H1 (cell line): Measurements from ENCODE around the gene RFFL. TPM values are rescaled to one million over a fixed set of nuclear protein-coding genes. Genes with fewer than 3 reads are reported as not detected.

Experiments used
- CTCF ChIA-PET: fragments of 300-600 bp; sonication (Branson Sonifier 250); formaldehyde crosslinking; loops from one replicate; lab custom pipeline; 2021; ENCODE audit not compliant: partially characterized antibody; lab: Charles Lee
- POLR2A ChIA-PET: fragments of 300-600 bp; sonication (Branson Sonifier 250); formaldehyde crosslinking; loops from one replicate; lab custom pipeline; 2021; ENCODE audit warnings: inconsistent platforms; ENCODE audit not compliant: partially characterized antibody; lab: Charles Lee
- DNase-seq, 2 experiments: peaks; one replicate each; pipeline versions ENCODE4 v3.0.0 to v3.0.0-alpha.2; 2010 to 2022; ENCODE audit warnings: low spot score in 2 of 2, low read depth in 1 of 2, mixed read lengths in 1 of 2
- FAIRE-seq: peaks from 2 replicates; lab custom pipeline; 2011; peaks lifted over from hg19 to GRCh38; lab: Jason Lieb, UNC
- H2AFZ ChIP-seq: 2 replicates; pipeline ENCODE4 v1.8.1; 2012; ENCODE audit warnings: low read length, inconsistent platforms
- H2AK5ac ChIP-seq: 2 replicates; pipeline ENCODE4 v1.6.1; 2013; ENCODE audit warnings: low read depth, low read length
- H2BK120ac ChIP-seq: replicated peaks from 2 replicates; pipeline ENCODE3; 2013; ENCODE audit warnings: low read depth, low read length, inconsistent platforms
- H2BK12ac ChIP-seq: 2 replicates; pipeline ENCODE4 v1.6.1; 2013; ENCODE audit warnings: low read depth, low read length
- H2BK15ac ChIP-seq: 2 replicates; pipeline ENCODE4 v1.6.1; 2013; ENCODE audit warnings: low read length
- H2BK20ac ChIP-seq: 2 replicates; pipeline ENCODE4 v1.6.1; 2013; ENCODE audit warnings: low read length
- H2BK5ac ChIP-seq: 2 replicates; pipeline ENCODE4 v1.6.1; 2013; ENCODE audit warnings: low read depth, low read length
- H3K14ac ChIP-seq: 2 replicates; pipeline ENCODE4 v1.6.1; 2013; ENCODE audit warnings: inconsistent platforms; ENCODE audit not compliant: insufficient read length
- H3K18ac ChIP-seq: 2 replicates; pipeline ENCODE4 v1.6.1; 2013; ENCODE audit warnings: low read length; ENCODE audit errors: extremely low read depth
- H3K23ac ChIP-seq: 2 replicates; pipeline ENCODE4 v1.6.1; 2013; ENCODE audit warnings: inconsistent platforms; ENCODE audit not compliant: insufficient read length
- H3K23me2 ChIP-seq: 2 replicates; pipeline ENCODE4 v1.6.1; 2013; ENCODE audit warnings: low read depth, low read length
- H3K27ac ChIP-seq: 2 replicates; pipeline ENCODE4 v1.6.1; 2011; ENCODE audit warnings: low read depth, low read length, inconsistent platforms
- H3K27me3 ChIP-seq, 4 experiments: replicated peaks in 1 of 4; 1 replicate in 1 of 4; 2 replicates in 3 of 4; pipeline versions ENCODE4 v1.6.1 to v1.8.1; 2011 to 2013; ENCODE audit warnings: low read length in 3 of 4, mild to moderate bottlenecking in 3 of 4, inconsistent platforms in 2 of 4, mixed read lengths in 2 of 4, moderate library complexity in 1 of 4; ENCODE audit not compliant: control insufficient read depth in 3 of 4, insufficient read depth in 3 of 4; ENCODE audit errors: extremely low read depth in 1 of 4
- H3K36me3 ChIP-seq, 4 experiments: 2 replicates each; pipeline versions ENCODE4 v1.6.1 to v1.8.1; 2011 to 2013; ENCODE audit warnings: mild to moderate bottlenecking in 4 of 4, low read length in 3 of 4, moderate library complexity in 2 of 4, control low read depth in 1 of 4, inconsistent platforms in 1 of 4; ENCODE audit not compliant: insufficient read depth in 4 of 4, control insufficient read depth in 2 of 4
- H3K4ac ChIP-seq: replicated peaks from 2 replicates; pipeline ENCODE3; 2013; ENCODE audit warnings: low read length, low read depth, mixed read lengths, inconsistent platforms; ENCODE audit not compliant: insufficient read length
- H3K4me1 ChIP-seq, 4 experiments: replicated peaks in 1 of 4; 1 replicate in 1 of 4; 2 replicates in 3 of 4; pipeline versions ENCODE4 v1.6.1 to v1.8.1; 2011 to 2013; ENCODE audit warnings: low read length in 3 of 4, inconsistent platforms in 2 of 4, mixed read lengths in 1 of 4; ENCODE audit not compliant: insufficient read depth in 4 of 4, control insufficient read depth in 3 of 4
- H3K4me2 ChIP-seq, 2 experiments: 2 replicates each; pipeline versions ENCODE4 v1.6.1 to v1.8.1; 2011 to 2013; ENCODE audit warnings: low read depth in 2 of 2, low read length in 2 of 2, control low read depth in 1 of 2, inconsistent platforms in 1 of 2, mild to moderate bottlenecking in 1 of 2; ENCODE audit not compliant: insufficient read depth in 1 of 2
- H3K4me3 ChIP-seq, 4 experiments: fragments of 200-600, 300-600 bp in 1 of 4; sonication (generic), shearing (Covaris generic), sonication (Bioruptor Twin) in 1 of 4; 2 replicates each; pipeline versions ENCODE4 v1.5.1 to v1.8.1; 2011 to 2016; ENCODE audit warnings: low read length in 4 of 4, low read depth in 3 of 4, control low read depth in 2 of 4, inconsistent platforms in 2 of 4, mild to moderate bottlenecking in 2 of 4, mixed read lengths in 1 of 4, moderate library complexity in 1 of 4; ENCODE audit not compliant: insufficient read depth in 2 of 4; ENCODE audit errors: extremely low read depth in 1 of 4
- H3K56ac ChIP-seq: replicated peaks from 2 replicates; pipeline ENCODE3; 2013; ENCODE audit warnings: low read depth, mild to moderate bottlenecking, mixed read lengths, low read length, inconsistent platforms; ENCODE audit not compliant: insufficient read length
- H3K79me1 ChIP-seq: 2 replicates; pipeline ENCODE4 v1.6.1; 2013; ENCODE audit warnings: low read depth, low read length, control low read depth
- H3K79me2 ChIP-seq, 2 experiments: 2 replicates each; pipeline versions ENCODE4 v1.6.1 to v1.8.1; 2012 to 2013; ENCODE audit warnings: low read length in 2 of 2, mild to moderate bottlenecking in 2 of 2, inconsistent platforms in 1 of 2; ENCODE audit not compliant: insufficient read depth in 2 of 2, control insufficient read depth in 1 of 2
- H3K9ac ChIP-seq, 4 experiments: replicated peaks in 1 of 4; 1 replicate in 1 of 4; 2 replicates in 3 of 4; pipeline versions ENCODE4 v1.6.1 to v1.8.1; 2011 to 2013; ENCODE audit warnings: low read depth in 3 of 4, low read length in 3 of 4, control low read depth in 2 of 4, mild to moderate bottlenecking in 2 of 4, moderate library complexity in 2 of 4, inconsistent platforms in 1 of 4; ENCODE audit errors: extremely low read depth in 1 of 4
- H3K9me3 ChIP-seq, 2 experiments: 2 replicates each; pipeline versions ENCODE4 v1.6.1 to v1.8.1; 2012 to 2013; ENCODE audit warnings: mild to moderate bottlenecking in 2 of 2, moderate library complexity in 2 of 2, control low read depth in 1 of 2, inconsistent platforms in 1 of 2, low read depth in 1 of 2, low read length in 1 of 2, mixed read lengths in 1 of 2; ENCODE audit not compliant: insufficient read depth in 2 of 2
- H4K20me1 ChIP-seq, 2 experiments: replicated peaks in 1 of 2; 2 replicates each; pipeline versions ENCODE3 to v1.8.1; 2011 to 2013; ENCODE audit warnings: inconsistent platforms in 2 of 2, low read length in 2 of 2, mild to moderate bottlenecking in 1 of 2; ENCODE audit not compliant: insufficient read depth in 2 of 2, control insufficient read depth in 1 of 2
- H4K5ac ChIP-seq: 2 replicates; pipeline ENCODE4 v1.6.1; 2013; ENCODE audit warnings: low read length, low read depth, mixed read lengths, inconsistent platforms; ENCODE audit not compliant: insufficient read length
- H4K8ac ChIP-seq: 2 replicates; pipeline ENCODE4 v1.8.0; 2013; ENCODE audit warnings: mild to moderate bottlenecking, moderate library complexity, low read length, inconsistent platforms; ENCODE audit not compliant: insufficient read depth; ENCODE audit errors: extremely low read depth
- H4K91ac ChIP-seq: replicated peaks from 2 replicates; pipeline ENCODE3; 2013; ENCODE audit warnings: low read length, mixed read lengths, inconsistent platforms; ENCODE audit not compliant: insufficient read length
- ATF3 ChIP-seq: IDR thresholded peaks from 2 replicates; pipeline ENCODE4 v1.6.1; 2011; ENCODE audit warnings: low read depth, mild to moderate bottlenecking, low read length; ENCODE audit not compliant: insufficient read depth
- CBX5 ChIP-seq: fragments of 300-800, 300-1000 bp; sonication (generic); IDR thresholded peaks from 2 replicates; pipeline ENCODE4 v1.7.1; 2016; ENCODE audit warnings: antibody characterized with exemption, low read length, low read depth
- CHD1 ChIP-seq: IDR thresholded peaks from 2 replicates; pipeline ENCODE4 v1.6.1; 2012; ENCODE audit warnings: low read depth, low read length, improper control_type of control experiment
- CHD2 ChIP-seq: IDR thresholded peaks from 2 replicates; pipeline ENCODE4 v1.6.1; 2012; ENCODE audit warnings: low read length, improper control_type of control experiment
- EGR1 ChIP-seq: IDR thresholded peaks from 2 replicates; pipeline ENCODE4 v1.6.1; 2011; ENCODE audit warnings: low read depth, low read length, borderline replicate concordance
- JUN ChIP-seq: IDR thresholded peaks from 2 replicates; pipeline ENCODE4 v1.6.1; 2011; ENCODE audit warnings: low read depth, mild to moderate bottlenecking, improper control_type of control experiment, low read length
- KDM5A ChIP-seq: fragments of 200-600 bp; IDR thresholded peaks from 2 replicates; pipeline ENCODE4 v1.7.1; 2012; ENCODE audit warnings: mild to moderate bottlenecking, low read length, inconsistent platforms, mixed read lengths
- NRF1 ChIP-seq: IDR thresholded peaks from 2 replicates; pipeline ENCODE4 v1.6.1; 2011; ENCODE audit warnings: mild to moderate bottlenecking, low read depth, low read length, improper control_type of control experiment
- PHF8 ChIP-seq: fragments of 200-600 bp; sonication (generic); conservative IDR thresholded peaks from 2 replicates; pipeline ENCODE4 v1.7.1; 2012; ENCODE audit warnings: low read depth, mild to moderate bottlenecking, inconsistent platforms, low read length, moderate library complexity
- POLR2A ChIP-seq, 2 experiments: IDR thresholded peaks; 1 replicate in 1 of 2; 2 replicates in 1 of 2; pipeline ENCODE4 v1.6.1; 2011; ENCODE audit warnings: low read depth in 2 of 2, low read length in 2 of 2, mild to moderate bottlenecking in 2 of 2; ENCODE audit errors: control extremely low read depth in 1 of 2
- POU5F1 ChIP-seq: IDR thresholded peaks from 2 replicates; pipeline ENCODE4 v1.6.1; 2011; ENCODE audit warnings: low read depth, mild to moderate bottlenecking, low read length, moderate library complexity
- RNF2 ChIP-seq: fragments of 200-900, 300-1000 bp; sonication (generic); IDR thresholded peaks from 2 replicates; pipeline ENCODE4 v1.7.1; 2016; ENCODE audit warnings: borderline replicate concordance, low read depth, mild to moderate bottlenecking, antibody characterized with exemption, low read length; ENCODE audit not compliant: poor library complexity, severe bottlenecking; ENCODE audit errors: missing control alignments
- SAP30 ChIP-seq: fragments of 300-600 bp; sonication (generic); IDR thresholded peaks from 2 replicates; pipeline ENCODE4 v1.7.1; 2012; ENCODE audit warnings: low read length, moderate library complexity, mild to moderate bottlenecking, inconsistent platforms; ENCODE audit not compliant: insufficient read depth, insufficient replicate concordance
- TBP ChIP-seq: IDR thresholded peaks from 2 replicates; pipeline ENCODE4 v1.6.1; 2011; ENCODE audit warnings: low read depth, low read length, improper control_type of control experiment
- ZNF274 ChIP-seq: IDR thresholded peaks from 2 replicates; pipeline ENCODE4 v1.7.0; 2012; ENCODE audit warnings: low read length, borderline replicate concordance; ENCODE audit errors: extremely low read depth
- WGBS, 2 experiments: shearing (Covaris generic) in 1 of 2; methylation state at CpG; one replicate each; pipeline versions ENCODE4 v1.1.6 to v1.1.7; 2013 to 2015; ENCODE audit warnings: low lambda C conversion rate in 2 of 2, mixed read lengths in 2 of 2, inconsistent platforms in 1 of 2, low coverage in 1 of 2, missing lambda C conversion rate in 1 of 2; ENCODE audit not compliant: insufficient replicate concordance in 2 of 2, insufficient coverage in 1 of 2, insufficient read length in 1 of 2; ENCODE audit errors: extremely low coverage in 1 of 2, missing lambda C conversion rate in 1 of 2; 5-methylcytosine and 5-hydroxymethylcytosine counted together
- polyA plus RNA-seq, 7 experiments: library from polyadenylated mRNA; depleted of rRNA in 3 of 7; stranded (reverse) in 5 of 7; unstranded in 2 of 7; fragments of >200 nt in 5 of 7; fragments of 200-250 nt in 2 of 7; gene quantifications; 1 replicate in 5 of 7; 2 replicates in 1 of 7; 4 replicates in 1 of 7; pipeline versions ENCODE4 v1.2.1 to v1.2.3, GENCODE V29; 2011 to 2013; ENCODE audit warnings: missing spikeins in 2 of 7, mixed read lengths in 2 of 7
- total RNA-seq: library from RNA; stranded (reverse); fragmentation: NEBNext Ultra II Directional; extraction: Animal tissue kit (Norgen Biotek cat#: 25700); gene quantifications from 2 replicates; pipeline ENCODE4 v1.2.1, GENCODE V29; 2021

RFFL gene
- total and polyA plus RNA-seq, 2 of the 8 experiments (the other 6 are each of a cell fraction or from before 2014, with no cell fraction given), result 14.0 to 24.5 TPM

GRCh38 chr17:35056013-35056412 lies 7.5 kb downstream of the RFFL start:
- H3K79me2 ChIP-seq, result no peaks in the 10 kb centered on the region
- WGBS, 2 experiments, result 83% methylated on average over 3 of the region's 3 CpGs; no CpG with 5 or more reads in 1 of the 2 experiments
- TF ChIP-seq JUN, result no peak
- no peak for TF ChIP-seq RNF2
- TF ChIP-seq ATF3, result no peak
- no peak for TF ChIP-seq NRF1
- TF ChIP-seq EGR1, result no peak
- TF ChIP-seq SAP30, result no peak
- TF ChIP-seq TBP, result no peak
- TF ChIP-seq CHD2, result no peak
- no peak for TF ChIP-seq CBX5
- no peak for TF ChIP-seq PHF8
- no peak for TF ChIP-seq POU5F1
- TF ChIP-seq CHD1, result no peak
- no peak for TF ChIP-seq ZNF274
- no peak for TF ChIP-seq KDM5A
- TF ChIP-seq POLR2A (IDR thresholded peaks at IDR 0.05; ENCODE audit: control extremely low read depth in 1 of 2, low read depth in 2 of 2, low read length in 2 of 2), result no peak

More at GRCh38 chr17:35056013-35056412, 7.5 kb downstream of the RFFL start:
- no peak for FAIRE-seq
- H3K4ac ChIP-seq, result no peak overlapping the region
- no peak overlapping the region for H3K56ac ChIP-seq
- H3K36me3 ChIP-seq, result no peaks in the 10 kb centered on the region
- no peak overlapping the region for H2AK5ac ChIP-seq
- H3K27ac ChIP-seq, result no peak overlapping the region
- no peaks in the 10 kb centered on the region for H3K4me1 ChIP-seq
- no peak overlapping the region for H2BK12ac ChIP-seq
- no peaks in the 10 kb centered on the region for H3K9me3 ChIP-seq
- H2BK15ac ChIP-seq, result no peak overlapping the region
- H3K14ac ChIP-seq, result no peak overlapping the region
- no peak overlapping the region for H4K5ac ChIP-seq
- H4K8ac ChIP-seq, result no peak overlapping the region
- H2AFZ ChIP-seq, result no peak overlapping the region
- no peak overlapping the region for H3K23ac ChIP-seq
- POLR2A ChIA-PET, result interaction anchor here (0.8 to 1.0 kb wide), 2 partner anchors 15 to 48 kb away, joined by 3 read pairs; no protein-coding TSS in a partner anchor
- no peaks in the 10 kb centered on the region for H3K27me3 ChIP-seq
- H2BK120ac ChIP-seq, result no peak overlapping the region
- DNase-seq, result no peak
- H3K4me3 ChIP-seq, result no peak overlapping the region
- no peaks in the 10 kb centered on the region for H4K20me1 ChIP-seq
- CTCF ChIA-PET, result no interaction called here
- no peak overlapping the region for H3K9ac ChIP-seq
- no peak overlapping the region; the same call in 1 of the 2 replicates for H3K18ac ChIP-seq
- H2BK20ac ChIP-seq, result no peak overlapping the region
- no peaks in the 10 kb centered on the region for H3K23me2 ChIP-seq
- H4K91ac ChIP-seq, result no peak overlapping the region
- H2BK5ac ChIP-seq, result no peak overlapping the region
- H3K4me2 ChIP-seq, result no peak overlapping the region
- no peaks in the 10 kb centered on the region; the same call in 1 of the 2 replicates for H3K79me1 ChIP-seq
